HG02678 (cell line): ENCODE data around the gene AK9.
"Not testable (repeated sequence)": the region's sequence is repeated elsewhere in the genome, so short reads cannot be mapped to it uniquely, and the experiment has no call there.

Experiments
- ATAC-seq: cut with Tn5 transposase; IDR thresholded peaks from one replicate; pipeline ENCODE4 v1.9.1; 2021; ENCODE audit warnings: mild to moderate bottlenecking, moderate library complexity; ENCODE audit not compliant: unreplicated experiment

Gene AK9

GRCh38 chr6:109690737-109691621 is at the start of gene AK9, which contains the start of gene FIG4:
AK9 (minus strand) TSS chr6:109691202; CDS start chr6:109675745, 15,457 bp downstream.
FIG4 (plus strand) TSS chr6:109691296; CDS start chr6:109691436, 140 bp downstream.
- ATAC-seq: peak; percentile 96

- no peak for ATAC-seq
Observed at GRCh38 chr6:109740787-109741186, 49.8 kb upstream of the AK9 start.

GRCh38 chr6:109739686-109740085 is 48.7 kb upstream of the AK9 start:
- no peak for ATAC-seq

GRCh38 chr6:109738667-109739066 is 47.7 kb upstream of the AK9 start:
- no peak for ATAC-seq

GRCh38 chr6:109738255-109738654 is 47.3 kb upstream of the AK9 start:
- no peak for ATAC-seq

- ATAC-seq: no peak
Observed at GRCh38 chr6:109736273-109737025, 45.4 kb upstream of the AK9 start.

GRCh38 chr6:109725250-109725649 is 34.2 kb upstream of the AK9 start:
- not testable (repeated sequence) for ATAC-seq

- no peak for ATAC-seq
Observed at GRCh38 chr6:109722564-109723254, 31.7 kb upstream of the AK9 start.

GRCh38 chr6:109722011-109722410 is 31.0 kb upstream of the AK9 start:
- ATAC-seq: no peak

GRCh38 chr6:109720311-109720710 is 29.3 kb upstream of the AK9 start:
- no peak for ATAC-seq

- no peak for ATAC-seq
Observed at GRCh38 chr6:109718991-109719390, 28.0 kb upstream of the AK9 start.

- ATAC-seq: no peak
Observed at GRCh38 chr6:109717971-109718370, 27.0 kb upstream of the AK9 start.

GRCh38 chr6:109715616-109716015 is 24.6 kb upstream of the AK9 start:
- ATAC-seq: no peak

GRCh38 chr6:109714611-109715010 is 23.6 kb upstream of the AK9 start:
- no peak for ATAC-seq

GRCh38 chr6:109714166-109714565 is 23.2 kb upstream of the AK9 start:
- no peak for ATAC-seq

- no peak for ATAC-seq
Observed at GRCh38 chr6:109713097-109713496, 22.1 kb upstream of the AK9 start.

- not testable (repeated sequence) for ATAC-seq
Observed at GRCh38 chr6:109708099-109708498, 17.1 kb upstream of the AK9 start.

GRCh38 chr6:109706513-109706912 is 15.5 kb upstream of the AK9 start:
- ATAC-seq: no peak

GRCh38 chr6:109705258-109705657 is 14.3 kb upstream of the AK9 start:
- peak; percentile 94 for ATAC-seq

GRCh38 chr6:109702791-109703190 is 11.8 kb upstream of the AK9 start:
- no peak for ATAC-seq

- no peak for ATAC-seq
Observed at GRCh38 chr6:109701774-109702173, 10.8 kb upstream of the AK9 start.
